ENCODE results near the gene TNFSF13.

Gene TNFSF13

GRCh38 chr17:7556627-7557026, 1.9 kb upstream of the TNFSF13 start:
- Histone ChIP-seq H3K79me2 (ENCODE audit: insufficient read depth, low read length) (no peaks in the 10 kb centered on the region), H3K9ac (ENCODE audit: low read length) (no peak overlapping the region), H3K9me3 (ENCODE audit: insufficient read depth, low read length) (no peaks in the 10 kb centered on the region), H3K27ac (ENCODE audit: low read depth, low read length) (no peak overlapping the region), H3F3A (ENCODE audit: insufficient read depth) (no peaks in the 10 kb centered on the region), H4K20me1 (ENCODE audit: low read depth, low read length) (no peaks in the 10 kb centered on the region), H3K4me3 (ENCODE audit: insufficient read depth, low read length, poor library complexity, severe bottlenecking) (no peak overlapping the region), H2AFZ (ENCODE audit: low read depth, low read length, severe bottlenecking) (no peak overlapping the region), H3K27me3 (ENCODE audit: low read length) (no peaks in the 10 kb centered on the region), H3K9me2 (replicated peaks; ENCODE audit: insufficient read depth, low read length) (no peaks in the 10 kb centered on the region), H3K36me3 (ENCODE audit: low read length) (no peaks in the 10 kb centered on the region), H3K4me2 (ENCODE audit: low read depth, low read length, poor library complexity, severe bottlenecking) (no peak overlapping the region)
- TF ChIP-seq, protein P1, sequence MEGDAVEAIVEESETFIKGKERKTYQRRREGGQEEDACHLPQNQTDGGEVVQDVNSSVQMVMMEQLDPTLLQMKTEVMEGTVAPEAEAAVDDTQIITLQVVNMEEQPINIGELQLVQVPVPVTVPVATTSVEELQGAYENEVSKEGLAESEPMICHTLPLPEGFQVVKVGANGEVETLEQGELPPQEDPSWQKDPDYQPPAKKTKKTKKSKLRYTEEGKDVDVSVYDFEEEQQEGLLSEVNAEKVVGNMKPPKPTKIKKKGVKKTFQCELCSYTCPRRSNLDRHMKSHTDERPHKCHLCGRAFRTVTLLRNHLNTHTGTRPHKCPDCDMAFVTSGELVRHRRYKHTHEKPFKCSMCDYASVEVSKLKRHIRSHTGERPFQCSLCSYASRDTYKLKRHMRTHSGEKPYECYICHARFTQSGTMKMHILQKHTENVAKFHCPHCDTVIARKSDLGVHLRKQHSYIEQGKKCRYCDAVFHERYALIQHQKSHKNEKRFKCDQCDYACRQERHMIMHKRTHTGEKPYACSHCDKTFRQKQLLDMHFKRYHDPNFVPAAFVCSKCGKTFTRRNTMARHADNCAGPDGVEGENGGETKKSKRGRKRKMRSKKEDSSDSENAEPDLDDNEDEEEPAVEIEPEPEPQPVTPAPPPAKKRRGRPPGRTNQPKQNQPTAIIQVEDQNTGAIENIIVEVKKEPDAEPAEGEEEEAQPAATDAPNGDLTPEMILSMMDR (IDR thresholded peaks at IDR 0.05; ENCODE audit: insufficient read depth, low read length, poor library complexity, severe bottlenecking): no peak
- no peak for TF ChIP-seq EZH2phosphoT487 (conservative IDR thresholded peaks at IDR 0.05; ENCODE audit: low read length)

GRCh38 chr17:7557147-7557764, 1.3 kb upstream of the TNFSF13 start:
- peaks cover 5% of the 10 kb centered on the region for H3K79me2 ChIP-seq (ENCODE audit: insufficient read depth, low read length)
- TF ChIP-seq, protein P1 (IDR thresholded peaks at IDR 0.05; ENCODE audit: insufficient read depth, low read length, poor library complexity, severe bottlenecking): no peak
- no peak for TF ChIP-seq EZH2phosphoT487 (conservative IDR thresholded peaks at IDR 0.05; ENCODE audit: low read length)
- H2AFZ ChIP-seq (ENCODE audit: low read depth, low read length, severe bottlenecking): no peak overlapping the region
- H3K4me2 ChIP-seq (ENCODE audit: low read depth, low read length, poor library complexity, severe bottlenecking): no peak overlapping the region
- H3K9me3 ChIP-seq (ENCODE audit: insufficient read depth, low read length): no peaks in the 10 kb centered on the region
- H3K36me3 ChIP-seq (ENCODE audit: low read length): no peaks in the 10 kb centered on the region
- H3F3A ChIP-seq (ENCODE audit: insufficient read depth): no peaks in the 10 kb centered on the region
- no peaks in the 10 kb centered on the region for H4K20me1 ChIP-seq (ENCODE audit: low read depth, low read length)
- H3K9ac ChIP-seq (ENCODE audit: low read length): no peak overlapping the region
- H3K9me2 ChIP-seq (replicated peaks; ENCODE audit: insufficient read depth, low read length): no peaks in the 10 kb centered on the region
- no peaks in the 10 kb centered on the region for H3K27me3 ChIP-seq (ENCODE audit: low read length)
- no peak overlapping the region for H3K4me3 ChIP-seq (ENCODE audit: insufficient read depth, low read length, poor library complexity, severe bottlenecking)
- H3K27ac ChIP-seq (ENCODE audit: low read depth, low read length): no peak overlapping the region

- Histone ChIP-seq H3K4me3 (ENCODE audit: insufficient read depth, low read length, poor library complexity, severe bottlenecking) (no peak overlapping the region), H2AFZ (ENCODE audit: low read depth, low read length, severe bottlenecking) (no peak overlapping the region)
- TF ChIP-seq EZH2phosphoT487 (conservative IDR thresholded peaks at IDR 0.05; ENCODE audit: low read length): no peak
- TF ChIP-seq, protein P1 (IDR thresholded peaks at IDR 0.05; ENCODE audit: insufficient read depth, low read length, poor library complexity, severe bottlenecking): no peak
Measured at GRCh38 chr17:7557775-7558543, 591 bp upstream of the TNFSF13 start.

More at GRCh38 chr17:7557775-7558543, 591 bp upstream of the TNFSF13 start:
- no peaks in the 10 kb centered on the region for H3F3A ChIP-seq (ENCODE audit: insufficient read depth)
- no peaks in the 10 kb centered on the region for H3K9me2 ChIP-seq (replicated peaks; ENCODE audit: insufficient read depth, low read length)
- no peaks in the 10 kb centered on the region for H4K20me1 ChIP-seq (ENCODE audit: low read depth, low read length)
- H3K27me3 ChIP-seq (ENCODE audit: low read length): no peaks in the 10 kb centered on the region
- no peak overlapping the region for H3K27ac ChIP-seq (ENCODE audit: low read depth, low read length)
- H3K9ac ChIP-seq (ENCODE audit: low read length): no peak overlapping the region
- no peak overlapping the region for H3K4me2 ChIP-seq (ENCODE audit: low read depth, low read length, poor library complexity, severe bottlenecking)
- peaks cover 12% of the 10 kb centered on the region for H3K79me2 ChIP-seq (ENCODE audit: insufficient read depth, low read length)
- no peaks in the 10 kb centered on the region for H3K36me3 ChIP-seq (ENCODE audit: low read length)
- no peaks in the 10 kb centered on the region for H3K9me3 ChIP-seq (ENCODE audit: insufficient read depth, low read length)
